Tongue (tissue), 2 donors: Measurements from ENCODE around the gene NVL. TPM values are rescaled to one million over a fixed set of nuclear protein-coding genes. Genes with fewer than 3 reads are reported as not detected.
A peak's percentile ranks its signal among the peaks of the same experiment; 100 is the strongest.
"Not testable (repeated sequence)": the region's sequence is repeated elsewhere in the genome, so short reads cannot be mapped to it uniquely, and the experiment has no call there.

Experiments
- DNase-seq: peaks from one replicate; pipeline ENCODE4 v3.0.0-alpha.2; 2015
- total RNA-seq: library from RNA; depleted of rRNA; stranded (reverse); fragments of >200 nt; gene quantifications from one replicate; pipeline ENCODE4 v1.2.3, GENCODE V29; 2014

Gene NVL
- total RNA-seq, 1 donor from 2014 or later, result 48.3 TPM

DNA sequence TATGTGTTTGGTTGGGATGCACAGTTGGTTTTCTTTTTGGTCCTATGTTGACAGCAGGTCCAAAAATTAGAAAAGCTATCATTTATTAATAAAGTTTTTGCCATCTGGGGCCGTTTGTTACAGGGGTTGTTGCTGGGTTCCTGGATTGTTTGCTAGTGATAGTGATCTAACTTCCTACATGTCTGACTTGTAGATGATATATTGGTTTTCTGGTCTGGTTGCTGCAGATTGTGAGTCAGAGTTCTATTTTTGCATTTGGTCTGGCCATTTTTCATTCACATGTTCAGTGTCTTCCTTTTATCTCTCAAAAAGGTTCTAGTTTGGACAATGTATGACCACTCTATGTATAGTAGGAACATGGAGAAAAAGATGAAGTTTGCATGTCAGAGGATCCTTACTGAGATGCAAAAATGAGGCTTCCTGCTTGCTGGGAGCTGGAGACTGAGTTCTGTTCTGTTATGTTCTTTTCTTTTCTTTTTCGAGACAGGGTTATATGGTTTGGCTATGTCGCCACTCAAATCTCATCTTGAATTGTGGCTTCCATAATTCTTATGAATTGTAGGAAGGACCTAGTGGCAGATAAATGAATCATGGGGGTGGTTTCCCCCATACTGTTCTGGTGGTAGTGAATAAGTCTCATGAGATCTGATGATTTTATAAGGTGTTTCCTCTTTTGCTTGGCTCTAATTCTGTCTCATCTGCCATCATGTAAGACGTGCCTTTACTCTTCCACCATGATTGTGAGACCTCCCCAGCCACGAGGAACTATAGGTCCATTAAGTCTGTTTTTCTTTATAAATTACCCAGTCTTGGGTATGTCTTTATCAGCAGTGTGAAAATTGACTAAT is 4.2 kb upstream of the NVL start:
- DNase-seq, result no peak

DNA sequence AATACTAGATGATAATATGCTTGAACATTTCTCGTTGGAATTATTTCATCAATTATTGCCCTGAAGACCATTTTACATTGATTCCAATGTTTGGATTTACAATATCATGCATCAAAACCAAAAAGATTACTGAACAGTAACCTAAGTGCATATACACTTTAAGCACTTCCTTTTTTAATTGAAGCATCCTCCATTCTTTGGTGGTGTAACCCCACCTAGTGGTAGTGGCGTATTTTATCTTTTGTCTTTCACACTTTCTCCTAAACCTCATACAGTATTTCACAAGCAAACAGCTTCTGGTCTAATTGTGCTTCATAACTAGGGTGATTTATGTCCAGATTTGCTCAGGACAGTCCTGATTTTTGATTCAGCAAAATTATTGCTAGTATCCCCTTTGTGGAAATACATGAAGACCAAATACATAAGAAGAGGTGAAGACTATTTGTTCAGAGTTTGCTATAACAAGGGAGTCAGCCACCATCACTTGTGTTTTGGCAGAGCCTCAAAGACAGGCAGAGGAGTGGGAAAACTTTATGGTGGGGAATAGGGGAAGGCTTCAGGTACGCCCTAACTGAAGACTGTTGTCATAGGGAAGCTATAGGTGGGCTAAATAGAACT is 3.4 kb upstream of the NVL start:
- DNase-seq, result peak; percentile 79

DNA sequence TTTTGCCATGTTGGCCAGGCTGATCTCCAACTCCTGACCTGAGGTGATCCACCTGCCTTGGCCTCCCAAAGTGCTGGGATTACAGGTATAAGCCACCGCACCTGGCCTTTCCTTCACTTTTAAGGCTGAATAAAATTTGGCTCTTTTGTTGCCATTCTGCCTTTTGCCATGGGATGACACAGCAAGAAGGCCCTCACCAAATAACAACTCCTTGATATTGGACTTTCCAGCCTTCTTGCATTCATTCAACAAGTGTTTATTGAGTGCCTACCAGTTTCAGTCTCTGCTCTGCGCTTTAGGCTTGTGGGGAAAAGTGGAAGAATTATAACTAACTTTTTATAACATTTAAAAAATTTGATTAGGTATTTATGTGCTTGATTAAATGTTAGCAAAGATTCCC is 1.9 kb upstream of the NVL start:
- DNase-seq, result no peak

DNA sequence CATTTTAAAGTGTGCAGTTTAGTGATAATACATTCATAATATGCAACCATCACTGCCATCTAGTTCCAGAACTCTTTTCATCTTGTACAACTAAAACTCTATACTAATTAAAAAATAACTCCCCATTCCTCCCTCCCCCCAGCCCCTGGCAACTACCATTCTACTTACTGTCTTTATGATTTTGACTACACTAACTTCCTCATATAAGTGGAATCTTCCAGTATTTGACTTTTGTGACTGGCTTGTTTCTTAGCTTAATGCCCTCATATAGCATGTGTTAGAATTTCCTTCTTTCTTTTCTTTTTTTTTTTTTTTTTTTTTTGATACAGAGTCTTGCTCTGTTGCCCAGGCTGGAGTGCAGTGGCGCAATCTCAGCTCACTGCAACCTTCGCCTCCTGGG is 1.4 kb upstream of the NVL start:
- no peak for DNase-seq

- no peak for DNase-seq
Observed at GRCh38 chr1:224329484-224329841, 509 bp downstream of the NVL start.

DNA sequence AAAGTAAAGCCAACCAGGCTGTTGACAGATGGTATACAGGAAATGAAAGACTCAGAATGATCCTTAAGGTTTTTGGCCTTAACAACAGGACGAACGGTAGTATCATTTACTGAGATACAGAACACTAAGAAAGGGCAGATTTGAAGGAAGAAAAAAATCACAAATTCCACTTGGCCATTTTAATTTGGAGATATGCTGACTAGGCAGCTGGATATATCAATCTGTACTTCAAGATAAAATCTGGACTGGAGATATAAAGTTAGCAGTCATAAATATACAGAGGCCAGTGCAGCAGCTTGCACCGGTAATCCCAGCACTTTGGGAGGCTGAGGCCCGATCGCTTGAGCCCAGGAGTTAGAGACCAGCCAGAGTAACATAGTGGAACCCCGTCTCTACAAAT is 1.3 kb downstream of the NVL start:
- no peak for DNase-seq

DNA sequence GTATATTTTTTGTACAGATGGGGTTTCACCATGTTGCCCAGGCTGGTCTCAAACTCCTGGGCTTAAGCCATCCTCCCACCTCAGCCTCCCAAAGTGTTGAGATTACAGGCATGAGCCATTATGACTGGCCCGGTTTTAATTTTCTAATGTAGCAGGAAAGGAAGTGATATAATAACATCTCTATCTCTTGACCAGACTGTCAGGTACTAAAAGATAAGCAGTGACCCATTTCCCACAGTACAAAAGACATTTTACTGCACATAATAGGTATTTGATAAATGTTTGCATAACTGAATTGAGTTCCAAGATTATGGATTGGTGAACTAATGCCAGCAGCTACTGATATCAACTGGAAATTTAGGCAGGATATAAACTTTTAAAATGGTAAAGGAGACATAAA is 4.0 kb downstream of the NVL start:
- no peak for DNase-seq

DNA sequence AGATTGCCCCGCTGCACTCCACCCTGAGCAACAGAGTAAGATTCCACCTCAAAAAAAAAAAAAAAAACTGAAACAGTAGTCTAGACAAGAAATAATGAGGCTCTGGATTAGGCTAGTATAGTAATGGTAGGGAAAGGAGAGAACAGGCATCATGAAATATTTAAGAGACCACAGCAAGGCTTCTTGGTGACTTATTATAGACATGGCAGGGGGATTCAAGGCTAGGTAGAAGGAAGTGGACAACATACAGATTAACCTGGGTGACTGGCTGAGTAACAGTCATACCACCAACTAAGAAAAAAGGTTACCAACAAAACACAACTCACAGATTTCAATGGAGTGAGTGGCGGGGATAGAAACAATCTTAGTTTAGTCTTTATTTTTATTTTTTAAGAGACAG is 8.3 kb downstream of the NVL start:
- DNase-seq, result no peak

GRCh38 chr1:224317383-224318045 is 12.5 kb downstream of the NVL start:
- DNase-seq, result no peak

- DNase-seq, result no peak
Observed at GRCh38 chr1:224312025-224312424, 17.9 kb downstream of the NVL start.

DNA sequence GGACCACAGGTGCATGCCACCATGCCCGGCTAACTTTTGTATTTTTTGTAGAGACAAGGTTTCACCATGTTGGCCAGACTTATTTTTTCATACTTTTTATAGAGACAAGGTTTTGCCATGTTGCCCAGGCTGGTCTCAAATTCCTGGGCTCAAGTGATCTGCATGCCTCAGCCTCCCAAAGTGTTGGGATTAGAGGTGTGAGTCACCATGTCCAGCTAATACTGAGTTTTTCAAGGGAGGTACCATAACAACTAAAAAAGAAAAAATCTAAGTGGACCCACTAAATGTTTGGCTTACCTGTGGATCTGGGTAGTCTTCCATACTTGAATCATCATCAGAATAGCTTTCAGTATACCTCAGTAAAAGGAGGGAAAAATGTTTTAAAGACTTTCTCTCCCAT is 18.5 kb downstream of the NVL start:
- not testable (repeated sequence) for DNase-seq

DNA sequence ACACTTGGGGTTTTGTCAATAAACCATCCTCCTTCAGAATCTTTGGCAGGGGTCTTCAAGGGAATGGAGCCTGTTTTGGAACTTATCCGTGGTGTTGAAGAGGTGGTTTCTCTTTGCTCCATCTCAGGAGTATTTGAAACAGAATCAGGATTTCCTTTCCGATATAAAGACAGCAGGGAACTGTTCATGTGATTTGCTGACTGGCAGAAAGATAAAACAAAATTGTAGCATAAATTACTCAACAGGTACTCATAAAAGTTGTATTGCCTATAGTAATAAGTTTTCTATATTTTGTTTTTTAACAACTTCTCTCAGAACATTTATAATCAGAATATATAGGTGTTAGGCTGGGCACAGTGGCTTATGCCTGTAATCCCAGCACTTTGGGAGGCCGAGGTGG is 21.9 kb downstream of the NVL start:
- DNase-seq, result no peak

GRCh38 chr1:224304767-224305166 is 25.2 kb downstream of the NVL start:
- no peak for DNase-seq

GRCh38 chr1:224302947-224303346 is 27.0 kb downstream of the NVL start:
- no peak for DNase-seq

- no peak for DNase-seq
Observed at GRCh38 chr1:224301391-224301790, 28.6 kb downstream of the NVL start.

- DNase-seq, result no peak
Observed at GRCh38 chr1:224300346-224300745, 29.6 kb downstream of the NVL start.

- no peak for DNase-seq
Observed at GRCh38 chr1:224298346-224299330, 31.3 kb downstream of the NVL start.

- no peak for DNase-seq
Observed at GRCh38 chr1:224294775-224295174, 35.2 kb downstream of the NVL start.

DNA sequence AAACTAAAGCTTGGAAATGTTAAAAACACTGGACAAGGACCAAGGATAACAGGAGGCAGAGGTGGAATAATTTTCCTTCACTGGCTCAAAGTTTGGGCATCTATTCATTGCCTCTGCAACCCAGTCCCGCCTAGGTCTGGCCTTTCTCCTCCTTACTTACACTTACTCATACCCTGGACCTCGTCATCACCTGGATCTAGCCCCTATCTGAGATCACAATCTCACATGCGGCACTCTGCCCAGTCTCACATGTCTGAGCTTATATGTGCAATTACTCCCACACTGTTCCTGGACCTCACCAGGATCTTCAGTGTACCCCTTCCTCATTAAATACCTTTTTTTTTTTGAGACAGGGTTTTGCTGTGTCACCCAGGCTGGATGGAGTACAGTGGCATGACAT is 37.6 kb downstream of the NVL start:
- no peak for DNase-seq

GRCh38 chr1:224289396-224289795 is 40.6 kb downstream of the NVL start:
- DNase-seq, result no peak

DNA sequence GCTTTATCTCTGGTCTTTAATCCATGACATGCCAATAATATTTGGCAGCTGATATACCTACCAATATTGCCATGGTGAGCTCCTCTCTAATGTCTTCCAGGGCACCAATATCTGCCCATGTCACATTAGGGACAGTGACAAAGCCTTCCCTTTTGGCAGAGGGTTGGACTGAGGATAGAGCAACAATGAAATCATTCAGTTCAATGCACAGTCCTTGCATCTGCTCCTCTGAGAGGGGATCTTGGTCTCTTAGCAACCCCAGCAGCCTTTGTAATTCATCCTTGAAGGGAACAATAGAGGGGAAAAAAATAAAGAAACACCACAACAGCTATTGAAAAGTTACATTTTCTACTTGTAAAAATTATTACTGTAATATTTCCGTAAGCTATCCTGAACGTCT is 42.3 kb downstream of the NVL start:
- peak; percentile 2 for DNase-seq

DNA sequence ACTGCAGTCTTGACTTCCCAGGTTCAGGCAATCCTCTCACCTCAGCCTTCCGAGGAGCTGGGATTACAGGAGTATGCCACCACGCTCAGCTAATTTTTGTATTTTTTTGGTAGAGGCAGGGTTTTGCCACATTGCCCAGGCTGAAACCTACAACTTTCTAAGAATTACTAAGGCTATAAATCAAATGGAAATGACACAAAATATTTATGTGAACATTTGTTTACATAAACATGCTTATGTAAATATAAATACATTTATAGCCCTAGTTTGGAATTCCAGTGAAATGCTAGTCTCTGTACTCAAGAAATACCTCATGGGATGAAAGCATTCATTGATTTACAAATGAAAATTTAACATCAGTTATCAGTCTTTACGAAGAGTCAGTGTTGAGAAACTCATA is 47.8 kb downstream of the NVL start:
- no peak for DNase-seq
